Measurements from ENCODE around the gene ACAD11.

GRCh38 chr3:132695422-132695821, 35.8 kb upstream of the ACAD11 start:
- no peak for TF ChIP-seq POLR2AphosphoS5 (IDR thresholded peaks at IDR 0.05; ENCODE audit: low read depth, low read length)
- no peak for TF ChIP-seq CTCF (IDR thresholded peaks at IDR 0.05)
- TF ChIP-seq TCF7L2 (IDR thresholded peaks at IDR 0.05; ENCODE audit: low read depth, low read length): no peak
